PFSK-1 (cell line): ENCODE results near the gene ACBD3.

Source experiments
- POLR2AphosphoS5 ChIP-seq: IDR thresholded peaks from 2 replicates; pipeline ENCODE4 v1.6.1; 2012; ENCODE audit warnings: low read depth, mild to moderate bottlenecking, control low read depth, low read length, moderate library complexity
- REST ChIP-seq, 2 experiments: IDR thresholded peaks; 2 replicates each; pipeline versions ENCODE4 v1.6.1 to v1.8.0; 2011 to 2012; ENCODE audit warnings: low read depth in 2 of 2, low read length in 2 of 2, control low read depth in 1 of 2, inconsistent platforms in 1 of 2, mild to moderate bottlenecking in 1 of 2, moderate library complexity in 1 of 2; ENCODE audit not compliant: insufficient read depth in 1 of 2
- SIN3A ChIP-seq: IDR thresholded peaks from 2 replicates; pipeline ENCODE4 v1.6.1; 2012; ENCODE audit warnings: mild to moderate bottlenecking, low read length, moderate library complexity, borderline replicate concordance; ENCODE audit not compliant: insufficient read depth

- peak; percentile 20; the same call in 1 of the 2 replicates for TF ChIP-seq POLR2AphosphoS5
- no peak for TF ChIP-seq SIN3A
- no peak for TF ChIP-seq REST (IDR thresholded peaks at IDR 0.05; ENCODE audit: insufficient read depth in 1 of 2, low read depth in 2 of 2, low read length in 2 of 2)
Observed at GRCh38 chr1:226121587-226122400, 64.7 kb downstream of the ACBD3 start.
